CD4-positive, alpha-beta T cell (primary cell): Measurements from ENCODE around the gene SRPK1. TPM values are rescaled to one million over a fixed set of nuclear protein-coding genes. Genes with fewer than 3 reads are reported as not detected.

Source experiments
- ATAC-seq: fragments of 200-7000 bp; cut with Tn5 transposase; one replicate; pipeline ENCODE4 v1.10.0; 2022; ENCODE audit warnings: mild to moderate bottlenecking; ENCODE audit not compliant: poor library complexity
- CTCF ChIA-PET: fragments of 350-600 bp; sonication (Branson Sonifier 250); formaldehyde crosslinking; loops from one replicate; lab custom pipeline; 2021; ENCODE audit warnings: antibody characterized with exemption, inconsistent platforms; lab: Charles Lee
- POLR2A ChIA-PET: fragments of 350-600 bp; sonication (Branson Sonifier 250); formaldehyde crosslinking; loops from one replicate; lab custom pipeline; 2021; ENCODE audit warnings: antibody characterized with exemption, inconsistent platforms; lab: Charles Lee
- DNase-seq, 14 experiments: peaks; one replicate each; pipeline ENCODE4 v3.0.0-alpha.2; 2013 to 2020; ENCODE audit warnings: mixed read lengths in 2 of 14
- H3K27ac ChIP-seq, 2 donors: one replicate each; pipeline versions ENCODE4 v1.5.1 to v1.7.0; 2013; ENCODE audit warnings: low read length in 2 of 2, low read depth in 1 of 2, mild to moderate bottlenecking in 1 of 2
- H3K27me3 ChIP-seq, 2 experiments: 1 replicate in 1 of 2; 2 replicates in 1 of 2; pipeline versions ENCODE4 v1.6.1 to v1.7.0; 2013; ENCODE audit warnings: low read length in 2 of 2, control low read depth in 1 of 2, mild to moderate bottlenecking in 1 of 2, moderate library complexity in 1 of 2; ENCODE audit not compliant: insufficient read depth in 2 of 2, control insufficient read depth in 1 of 2
- H3K36me3 ChIP-seq: one replicate; pipeline ENCODE4 v1.6.1; 2013; ENCODE audit warnings: low read length, control low read depth; ENCODE audit not compliant: insufficient read depth
- H3K4me1 ChIP-seq: one replicate; pipeline ENCODE4 v1.6.1; 2013; ENCODE audit warnings: low read length, control low read depth; ENCODE audit not compliant: insufficient read depth
- H3K4me3 ChIP-seq: one replicate; pipeline ENCODE4 v1.5.1; 2013; ENCODE audit warnings: mild to moderate bottlenecking, low read length, moderate library complexity
- H3K9me3 ChIP-seq, 2 experiments: 1 replicate in 1 of 2; 2 replicates in 1 of 2; pipeline versions ENCODE4 v1.6.1 to v1.7.0; 2013; ENCODE audit warnings: low read length in 2 of 2, mild to moderate bottlenecking in 2 of 2, control low read depth in 1 of 2, moderate library complexity in 1 of 2; ENCODE audit not compliant: control insufficient read depth in 1 of 2, insufficient read depth in 1 of 2
- H3K27ac Mint-ChIP-seq: one replicate; pipeline ENCODE4 v1.8.0; 2020; ENCODE audit warnings: mixed read lengths
- H3K27me3 Mint-ChIP-seq: one replicate; pipeline ENCODE4 v1.8.0; 2021; ENCODE audit warnings: mixed read lengths
- H3K36me3 Mint-ChIP-seq: one replicate; pipeline ENCODE4 v1.8.0; 2021; ENCODE audit warnings: low read depth, mixed read lengths
- H3K4me1 Mint-ChIP-seq: one replicate; pipeline ENCODE4 v1.8.0; 2021; ENCODE audit warnings: low read depth, mixed read lengths
- H3K4me3 Mint-ChIP-seq: one replicate; pipeline ENCODE4 v1.8.0; 2020; ENCODE audit warnings: mild to moderate bottlenecking, mixed read lengths
- H3K9me3 Mint-ChIP-seq: one replicate; pipeline ENCODE4 v1.8.0; 2020; ENCODE audit warnings: mixed read lengths
- CTCF ChIP-seq: fragments of 200-600 bp; IDR thresholded peaks from one replicate; pipeline ENCODE4 v1.8.0; 2022; ENCODE audit warnings: antibody characterized with exemption, mild to moderate bottlenecking
- intact Hi-C, 2 experiments: fragments of 100-400 bp; cut with DNase I in 1 of 2; cut with micrococcal nuclease in 1 of 2; formaldehyde crosslinking; loops; one replicate each; pipeline versions ENCODE4 v1.15.1 to v1.9.0; 2023 to 2025; cut with DNase I, micrococcal nuclease
- total RNA-seq, 174 experiments: library from RNA in 2 of 174; stranded (reverse) in 2 of 174; gene quantifications; one replicate each; pipeline ENCODE4 v1.2.3 and lab custom pipeline; 2021 to 2026

SRPK1 gene
- total RNA-seq, 2 experiments from 2014 or later: 23.0 to 29.1 TPM

DNA sequence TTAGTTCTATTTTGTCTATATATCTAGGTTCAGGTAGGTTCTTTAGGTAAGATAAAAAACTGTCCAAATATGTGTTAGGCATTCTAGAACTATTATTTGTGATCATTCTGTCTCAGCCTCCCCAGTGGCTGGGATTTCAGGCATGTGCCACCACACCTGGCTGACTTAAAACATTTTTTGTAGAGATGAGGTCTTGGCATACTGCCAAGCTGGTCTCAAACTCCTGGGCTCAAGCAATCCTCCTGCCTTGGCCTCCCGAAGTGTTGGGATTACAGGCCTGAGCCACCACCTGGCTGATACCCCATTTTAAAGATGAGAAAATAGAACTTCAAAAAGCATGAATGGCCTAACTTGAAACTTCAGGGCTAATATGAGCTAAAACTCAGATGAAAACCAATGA lies 81.9 kb downstream of the SRPK1 start:
- no peak for TF ChIP-seq CTCF
- H3K4me3 ChIP-seq: no peak overlapping the region
- H3K9me3 ChIP-seq: no peaks in the 10 kb centered on the region
- H3K4me3 Mint-ChIP-seq: no peak overlapping the region
- ChIA-PET CTCF (no interaction called here), POLR2A (no interaction called here)
- intact Hi-C loops: no loop called here
- H3K36me3 ChIP-seq: peaks cover 39% of the 10 kb centered on the region
- H3K36me3 Mint-ChIP-seq: peaks cover 81% of the 10 kb centered on the region
- H3K27me3 ChIP-seq: no peaks in the 10 kb centered on the region
- ATAC-seq (no peak), DNase-seq (no peak)
- H3K9me3 Mint-ChIP-seq: no peaks in the 10 kb centered on the region
- no peak overlapping the region for H3K27ac ChIP-seq
- no peaks in the 10 kb centered on the region for H3K4me1 ChIP-seq
- no peaks in the 10 kb centered on the region for H3K27me3 Mint-ChIP-seq
- no peaks in the 10 kb centered on the region for H3K4me1 Mint-ChIP-seq
- no peak overlapping the region for H3K27ac Mint-ChIP-seq

- H3K4me1 ChIP-seq: no peaks in the 10 kb centered on the region
- Mint-ChIP-seq H3K36me3 (peaks cover 38% of the 10 kb centered on the region), H3K27ac (no peak overlapping the region), H3K4me3 (no peak overlapping the region), H3K9me3 (no peaks in the 10 kb centered on the region), H3K4me1 (no peaks in the 10 kb centered on the region), H3K27me3 (no peaks in the 10 kb centered on the region)
- H3K36me3 ChIP-seq: peaks cover 25% of the 10 kb centered on the region
- ChIA-PET POLR2A (interaction anchor here (0.9 kb wide), 1 partner anchor 130 kb away, joined by 3 read pairs; no protein-coding TSS in a partner anchor), CTCF (no interaction called here)
- no peak for DNase-seq
- H3K27me3 ChIP-seq: no peaks in the 10 kb centered on the region
- H3K27ac ChIP-seq: no peak overlapping the region
- no peaks in the 10 kb centered on the region for H3K9me3 ChIP-seq
- no peak for TF ChIP-seq CTCF
- H3K4me3 ChIP-seq: no peak overlapping the region
- ATAC-seq: no peak
- intact Hi-C loops: no loop called here
These were observed 87.4 kb downstream of the SRPK1 start for GRCh38 chr6:35833536-35833935.

GRCh38 chr6:35831257-35832007 lies 89.5 kb downstream of the SRPK1 start:
- peaks cover 21% of the 10 kb centered on the region for H3K36me3 ChIP-seq
- H3K27ac ChIP-seq: no peak overlapping the region
- TF ChIP-seq CTCF: no peak
- Mint-ChIP-seq H3K9me3 (no peaks in the 10 kb centered on the region), H3K27me3 (no peaks in the 10 kb centered on the region), H3K4me3 (no peak overlapping the region), H3K4me1 (no peaks in the 10 kb centered on the region), H3K36me3 (peaks cover 24% of the 10 kb centered on the region), H3K27ac (no peak overlapping the region)
- intact Hi-C loops: no loop called here
- H3K4me3 ChIP-seq: no peak overlapping the region
- no peaks in the 10 kb centered on the region for H3K4me1 ChIP-seq
- ATAC-seq: no peak
- H3K27me3 ChIP-seq: no peaks in the 10 kb centered on the region
- DNase-seq: no peak
- ChIA-PET CTCF (no interaction called here), POLR2A (no interaction called here)
- H3K9me3 ChIP-seq: no peaks in the 10 kb centered on the region
